ENCODE measurements around the gene TEX22. TPM values are rescaled to one million over a fixed set of nuclear protein-coding genes. Genes with fewer than 3 reads are reported as not detected.

TEX22 gene
- total and polyA plus RNA-seq, 2 experiments from 2014 or later, result 0.21 TPM

GRCh38 chr14:105458571-105458970 is 60.2 kb downstream of the TEX22 start:
- Mint-ChIP-seq H3K36me3 (ENCODE audit: low read depth) (peaks cover 42% of the 10 kb centered on the region), H3K9me3 (no peaks in the 10 kb centered on the region; the same call in 2 of the 3 replicates), H3K27ac (no peak overlapping the region), H3K27me3 (ENCODE audit: insufficient read depth, low read depth, poor library complexity) (peaks cover 13% of the 10 kb centered on the region), H3K4me1 (no peaks in the 10 kb centered on the region), H3K4me3 (no peak overlapping the region)
- Histone ChIP-seq H3K4me1 (ENCODE audit: insufficient read depth) (no peaks in the 10 kb centered on the region), H2AFZ (no peak overlapping the region), H3K9me2 (ENCODE audit: insufficient read depth) (no peaks in the 10 kb centered on the region), H3K27ac (ENCODE audit: low read depth) (no peak overlapping the region; the same call in 1 of the 2 replicates), H3K4me2 (no peak overlapping the region), H3F3A (replicated peaks; ENCODE audit: low read depth) (0 out of 2 replicates have a peak, but pooled peaks cover 7% of the 10 kb centered on the region), H3K4me3 (no peak overlapping the region), H3K36me3 (ENCODE audit: insufficient read depth) (0 out of 2 replicates have a peak, but pooled peaks cover 3% of the 10 kb centered on the region), H4K20me1 (replicated peaks; ENCODE audit: insufficient read depth) (peaks cover 8% of the 10 kb centered on the region; the same call in 1 of the 2 replicates), H3K79me2 (replicated peaks; ENCODE audit: insufficient read depth) (no peaks in the 10 kb centered on the region), H3K27me3 (ENCODE audit: insufficient read depth) (no peaks in the 10 kb centered on the region)
- DNase-seq (ENCODE audit: low spot score) (no peak), ATAC-seq (no peak; the same call in 2 of the 3 replicates)
- TF ChIP-seq POLR2AphosphoS5 (IDR thresholded peaks at IDR 0.05; ENCODE audit: low read depth) (no peak), NANOG (IDR thresholded peaks at IDR 0.05; ENCODE audit: borderline replicate concordance) (no peak), STAT1 (IDR thresholded peaks at IDR 0.05; ENCODE audit: unreplicated experiment) (no peak), EZH2 (IDR thresholded peaks at IDR 0.05; ENCODE audit: low read depth, unreplicated experiment) (no peak), CTCF (conservative IDR thresholded peaks at IDR 0.05; ENCODE audit: low read depth in 2 of 2) (no peak)

- Histone ChIP-seq H3K9me2 (ENCODE audit: insufficient read depth) (no peaks in the 10 kb centered on the region), H3K4me2 (no peak overlapping the region), H4K20me1 (replicated peaks; ENCODE audit: insufficient read depth) (peaks cover 8% of the 10 kb centered on the region; the same call in 1 of the 2 replicates), H3K36me3 (ENCODE audit: insufficient read depth) (peaks cover 3% of the 10 kb centered on the region; the same call in 1 of the 2 replicates), H3K27me3 (ENCODE audit: insufficient read depth) (no peaks in the 10 kb centered on the region), H2AFZ (no peak overlapping the region), H3K27ac (ENCODE audit: low read depth) (no peak overlapping the region), H3K4me3 (no peak overlapping the region), H3K79me2 (replicated peaks; ENCODE audit: insufficient read depth) (no peaks in the 10 kb centered on the region), H3F3A (replicated peaks; ENCODE audit: low read depth) (0 out of 2 replicates have a peak, but pooled peaks cover 4% of the 10 kb centered on the region), H3K4me1 (ENCODE audit: insufficient read depth) (no peaks in the 10 kb centered on the region)
- H3K27me3 Mint-ChIP-seq (ENCODE audit: insufficient read depth, low read depth, poor library complexity), result peaks cover 16% of the 10 kb centered on the region
- DNase-seq (ENCODE audit: low spot score) (no peak), ATAC-seq (no peak)
- H3K27ac Mint-ChIP-seq, result no peak overlapping the region
- H3K4me1 Mint-ChIP-seq, result no peaks in the 10 kb centered on the region
- H3K36me3 Mint-ChIP-seq (ENCODE audit: low read depth), result peaks cover 34% of the 10 kb centered on the region
- H3K9me3 Mint-ChIP-seq, result no peaks in the 10 kb centered on the region; the same call in 2 of the 3 replicates
- no peak overlapping the region for H3K4me3 Mint-ChIP-seq
- no peak for TF ChIP-seq ZNF331 (CRISPR knock-in tag; IDR thresholded peaks at IDR 0.05; ENCODE audit: low read depth)
- no peak for TF ChIP-seq REST (IDR thresholded peaks at IDR 0.05; ENCODE audit: unreplicated experiment)
- no peak for TF ChIP-seq NANOG (IDR thresholded peaks at IDR 0.05; ENCODE audit: borderline replicate concordance)
- TF ChIP-seq ETS1 (IDR thresholded peaks at IDR 0.05), result no peak
- TF ChIP-seq CREB1 (CRISPR knock-in tag; IDR thresholded peaks at IDR 0.05; ENCODE audit: low read depth), result no peak
- no peak for TF ChIP-seq POLR2AphosphoS5 (IDR thresholded peaks at IDR 0.05; ENCODE audit: low read depth)
- no peak for TF ChIP-seq EZH2phosphoT487 (IDR thresholded peaks at IDR 0.05; ENCODE audit: unreplicated experiment)
Observed at GRCh38 chr14:105460116-105460515, 61.8 kb downstream of the TEX22 start.
